ENCODE results near the gene TIRAP. TPM values are rescaled to one million over a fixed set of nuclear protein-coding genes. Genes with fewer than 3 reads are reported as not detected.
"Not testable (repeated sequence)": the region's sequence is repeated elsewhere in the genome, so short reads cannot be mapped to it uniquely, and the experiment has no call there.

The TIRAP gene, protein sequence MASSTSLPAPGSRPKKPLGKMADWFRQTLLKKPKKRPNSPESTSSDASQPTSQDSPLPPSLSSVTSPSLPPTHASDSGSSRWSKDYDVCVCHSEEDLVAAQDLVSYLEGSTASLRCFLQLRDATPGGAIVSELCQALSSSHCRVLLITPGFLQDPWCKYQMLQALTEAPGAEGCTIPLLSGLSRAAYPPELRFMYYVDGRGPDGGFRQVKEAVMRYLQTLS
- 16.6 and 18.3 TPM in 2 replicates for total RNA-seq

DNA sequence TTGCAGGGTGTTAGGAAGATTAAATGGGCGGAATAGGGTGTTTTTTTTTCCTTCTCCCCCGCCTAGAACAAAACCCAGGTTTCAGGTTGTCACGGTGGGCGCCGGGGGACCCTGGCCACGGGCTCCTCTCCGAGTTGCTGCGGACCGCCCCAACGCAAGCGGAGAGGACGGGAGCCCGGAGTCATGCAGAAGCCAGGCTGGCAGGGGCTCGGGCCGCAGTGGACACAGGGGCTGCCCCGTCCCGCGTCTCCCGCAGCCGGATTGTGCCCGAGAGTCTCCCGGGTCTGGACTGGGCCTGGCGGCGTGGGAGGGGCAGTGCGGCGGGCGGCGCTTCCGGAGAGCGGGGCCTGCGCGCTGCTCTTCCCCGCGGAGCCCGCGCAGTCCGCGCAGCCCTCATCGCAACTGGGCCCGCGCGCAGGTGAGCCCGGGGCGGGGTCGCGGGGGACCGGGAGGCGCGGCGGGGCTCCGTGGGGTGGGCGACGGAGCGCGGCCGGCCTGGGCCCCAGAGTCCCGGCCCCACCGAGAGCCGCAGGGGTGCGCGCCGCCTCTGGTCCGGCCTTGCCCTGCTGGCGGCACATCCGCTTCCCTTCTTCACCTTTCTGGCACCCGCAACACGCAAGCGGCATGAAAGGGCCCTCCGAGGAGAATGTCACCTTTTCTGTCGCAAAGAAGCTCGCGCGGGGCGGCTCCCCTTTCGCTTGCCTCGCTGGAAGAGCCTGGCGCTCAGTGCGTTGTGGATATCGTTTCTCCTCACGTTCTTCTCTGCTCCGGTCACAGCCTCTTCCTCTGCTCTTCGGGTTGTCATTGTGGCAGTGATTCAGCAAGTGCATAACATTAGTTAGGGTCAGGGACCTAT lies at the start of gene TIRAP:
Gene TIRAP (plus strand): TSS at position 358 of the 856 bp plus-strand sequence. CDS start 7,802 bp downstream, outside the sequence.
- peak; percentile 68 for DNase-seq
- Mint-ChIP-seq H3K27ac (peak within 1 kb of the TSS; percentile 93), H3K4me1 (peaks cover 40% of the 10 kb centered on the region), H3K27me3 (no peaks in the 10 kb centered on the region), H3K9me3 (no peaks in the 10 kb centered on the region), H3K4me3 (peak within 1 kb of the TSS; percentile 95), H3K36me3 (ENCODE audit: low read depth) (peaks cover 10% of the 10 kb centered on the region)
- ChIA-PET CTCF (interaction anchor here (1.0 kb wide), 1 partner anchor 27 kb away, joined by 3 read pairs; no protein-coding TSS in a partner anchor), POLR2A (interaction anchor here (0.6 to 5.3 kb wide), 9 partner anchors 10 to 72 kb away, joined by 3 to 84 read pairs (median 3); partner anchors contain the start of genes DCPS, FAM118B, FOXRED1 and RPUSD4)
- ATAC-seq (ENCODE audit: low read depth): peak; percentile 79
- TF ChIP-seq, protein P1, sequence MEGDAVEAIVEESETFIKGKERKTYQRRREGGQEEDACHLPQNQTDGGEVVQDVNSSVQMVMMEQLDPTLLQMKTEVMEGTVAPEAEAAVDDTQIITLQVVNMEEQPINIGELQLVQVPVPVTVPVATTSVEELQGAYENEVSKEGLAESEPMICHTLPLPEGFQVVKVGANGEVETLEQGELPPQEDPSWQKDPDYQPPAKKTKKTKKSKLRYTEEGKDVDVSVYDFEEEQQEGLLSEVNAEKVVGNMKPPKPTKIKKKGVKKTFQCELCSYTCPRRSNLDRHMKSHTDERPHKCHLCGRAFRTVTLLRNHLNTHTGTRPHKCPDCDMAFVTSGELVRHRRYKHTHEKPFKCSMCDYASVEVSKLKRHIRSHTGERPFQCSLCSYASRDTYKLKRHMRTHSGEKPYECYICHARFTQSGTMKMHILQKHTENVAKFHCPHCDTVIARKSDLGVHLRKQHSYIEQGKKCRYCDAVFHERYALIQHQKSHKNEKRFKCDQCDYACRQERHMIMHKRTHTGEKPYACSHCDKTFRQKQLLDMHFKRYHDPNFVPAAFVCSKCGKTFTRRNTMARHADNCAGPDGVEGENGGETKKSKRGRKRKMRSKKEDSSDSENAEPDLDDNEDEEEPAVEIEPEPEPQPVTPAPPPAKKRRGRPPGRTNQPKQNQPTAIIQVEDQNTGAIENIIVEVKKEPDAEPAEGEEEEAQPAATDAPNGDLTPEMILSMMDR (IDR thresholded peaks at IDR 0.05): no peak
- intact Hi-C loops (cut with micrococcal nuclease): loop anchor here (1.0 to 10.0 kb wide), 4 partner anchors 14 to 1328 kb away; partner anchors contain the start of genes CCDC15, DCPS, FAM118B and FOXRED1

DNA sequence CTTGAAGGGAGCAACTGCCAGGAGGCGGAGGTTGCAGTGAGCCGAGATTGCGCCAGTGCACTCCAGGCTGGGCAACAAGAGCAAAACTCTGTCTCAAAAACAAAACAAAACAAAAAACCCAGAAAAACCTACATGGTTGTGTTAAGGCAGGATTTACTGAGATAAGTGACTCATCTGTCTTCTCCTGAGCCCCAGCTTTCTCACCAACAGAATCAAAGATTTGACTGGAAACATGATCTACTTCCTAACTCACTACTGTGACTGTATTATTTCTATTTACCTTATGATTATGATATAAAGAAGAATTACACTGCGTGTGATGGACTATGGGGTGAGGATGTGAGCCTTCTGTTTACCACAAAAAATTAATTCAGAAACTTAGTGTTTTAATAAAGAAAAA lies 49.5 kb upstream of the TIRAP start:
- Mint-ChIP-seq H3K36me3 (ENCODE audit: low read depth) (peaks cover 35% of the 10 kb centered on the region), H3K27me3 (no peaks in the 10 kb centered on the region), H3K4me1 (no peaks in the 10 kb centered on the region), H3K4me3 (no peak overlapping the region), H3K9me3 (no peaks in the 10 kb centered on the region), H3K27ac (no peak overlapping the region)
- intact Hi-C loops (cut with micrococcal nuclease): no loop called here
- TF ChIP-seq, protein P1 (IDR thresholded peaks at IDR 0.05): no peak
- no peak for DNase-seq
- CTCF ChIA-PET: no interaction called here
- POLR2A ChIA-PET: no interaction called here
- ATAC-seq (ENCODE audit: low read depth): no peak

DNA sequence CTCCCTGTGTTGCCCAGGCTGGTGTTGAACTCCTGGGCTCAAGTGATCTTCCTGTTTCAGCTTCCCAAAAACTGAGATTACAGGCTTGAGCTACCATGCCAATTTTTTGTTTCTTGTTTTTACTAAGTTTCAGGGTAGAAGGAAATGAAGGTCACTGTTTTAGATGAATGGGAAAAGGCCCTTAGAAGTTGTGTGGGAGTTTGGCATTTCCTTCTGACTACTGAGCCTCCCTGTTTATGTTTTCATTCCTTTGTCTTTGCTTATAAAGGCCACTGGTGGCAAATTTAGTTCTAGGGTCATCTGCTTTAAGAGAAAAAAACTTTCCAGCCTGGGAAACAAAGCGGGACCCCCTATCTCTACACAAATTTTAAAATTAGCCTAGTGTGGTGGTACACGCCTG lies 36.3 kb upstream of the TIRAP start:
- TF ChIP-seq, protein P1 (IDR thresholded peaks at IDR 0.05): no peak
- no peaks in the 10 kb centered on the region for H3K27me3 Mint-ChIP-seq
- intact Hi-C loops (cut with micrococcal nuclease): no loop called here
- no peak overlapping the region for H3K27ac Mint-ChIP-seq
- no peaks in the 10 kb centered on the region for H3K9me3 Mint-ChIP-seq
- no peak overlapping the region for H3K4me3 Mint-ChIP-seq
- no peaks in the 10 kb centered on the region for H3K4me1 Mint-ChIP-seq
- no peak for ATAC-seq (ENCODE audit: low read depth)
- no peak for DNase-seq
- ChIA-PET POLR2A (no interaction called here), CTCF (no interaction called here)
- peaks cover 44% of the 10 kb centered on the region for H3K36me3 Mint-ChIP-seq (ENCODE audit: low read depth)

DNA sequence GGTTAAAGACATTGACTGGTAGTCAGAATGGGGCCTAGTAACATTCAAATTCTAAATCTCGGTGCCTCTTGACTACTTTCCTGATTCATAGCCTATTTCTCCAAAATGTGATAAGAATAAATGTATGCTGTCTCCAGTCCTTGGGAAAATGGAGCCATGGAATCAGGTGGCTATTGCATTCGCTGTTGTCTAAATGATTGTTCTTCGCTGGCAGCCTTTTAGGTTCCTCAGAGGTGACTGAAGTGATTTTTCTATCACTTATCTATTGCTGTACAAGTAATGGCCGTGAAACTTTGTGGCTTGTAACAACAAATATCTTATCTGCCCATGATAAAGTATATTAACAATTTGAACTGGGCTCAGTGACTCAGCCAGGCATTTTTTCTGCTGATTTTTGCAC lies 29.6 kb upstream of the TIRAP start:
- ChIA-PET CTCF (no interaction called here), POLR2A (no interaction called here)
- Mint-ChIP-seq H3K9me3 (no peaks in the 10 kb centered on the region), H3K4me1 (no peaks in the 10 kb centered on the region), H3K4me3 (no peak overlapping the region), H3K36me3 (ENCODE audit: low read depth) (peaks cover 43% of the 10 kb centered on the region), H3K27ac (no peak overlapping the region), H3K27me3 (no peaks in the 10 kb centered on the region)
- ATAC-seq (ENCODE audit: low read depth) (no peak), DNase-seq (no peak)
- intact Hi-C loops (cut with micrococcal nuclease): no loop called here
- TF ChIP-seq, protein P1 (IDR thresholded peaks at IDR 0.05): no peak

DNA sequence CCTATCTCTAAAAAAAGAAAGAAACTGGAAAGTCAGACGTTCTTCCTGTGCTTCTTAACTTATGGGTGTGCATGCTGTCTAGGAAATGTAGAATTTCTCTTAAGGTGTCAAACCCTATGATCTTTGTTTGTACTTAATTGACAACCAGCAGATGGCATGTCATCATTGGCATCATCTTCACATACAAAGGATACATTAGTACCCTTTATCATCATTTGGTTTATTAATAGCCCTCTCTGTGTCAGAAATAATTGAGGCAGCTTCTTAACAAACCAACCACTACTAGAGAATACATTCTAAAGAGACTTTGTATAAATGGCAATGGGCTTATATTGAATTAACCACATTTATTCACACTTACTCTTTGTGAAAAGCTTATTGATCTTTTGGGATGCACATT lies 28.1 kb upstream of the TIRAP start:
- ChIA-PET CTCF (no interaction called here), POLR2A (interaction anchor here (0.6 kb wide), 1 partner anchor 34 kb away, joined by 7 read pairs; no protein-coding TSS in a partner anchor)
- no peaks in the 10 kb centered on the region for H3K4me1 Mint-ChIP-seq
- H3K27ac Mint-ChIP-seq: no peak overlapping the region
- ATAC-seq (ENCODE audit: low read depth) (no peak), DNase-seq (no peak)
- H3K27me3 Mint-ChIP-seq: no peaks in the 10 kb centered on the region
- H3K4me3 Mint-ChIP-seq: no peak overlapping the region
- peaks cover 46% of the 10 kb centered on the region for H3K36me3 Mint-ChIP-seq (ENCODE audit: low read depth)
- intact Hi-C loops (cut with micrococcal nuclease): no loop called here
- TF ChIP-seq, protein P1 (IDR thresholded peaks at IDR 0.05): no peak
- H3K9me3 Mint-ChIP-seq: no peaks in the 10 kb centered on the region

DNA sequence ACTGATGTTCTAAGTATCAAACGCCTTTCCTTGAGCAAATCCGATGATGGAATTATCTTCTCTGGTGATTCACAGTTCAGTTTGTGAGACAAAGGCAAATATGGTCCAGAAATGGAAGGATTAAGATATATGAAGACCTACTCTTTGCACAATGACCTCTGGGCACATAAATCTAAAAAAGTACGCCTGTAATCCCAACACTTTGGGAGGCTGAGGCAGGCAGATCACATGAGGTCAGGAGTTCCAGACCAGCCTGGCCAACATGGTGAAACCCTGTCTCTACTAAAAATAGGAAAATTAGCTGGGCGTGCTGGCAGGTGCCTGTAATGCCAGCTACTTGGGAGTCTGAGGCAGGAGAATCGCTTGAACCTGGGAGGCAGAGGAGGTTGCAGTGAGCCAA lies 27.4 kb upstream of the TIRAP start:
- POLR2A ChIA-PET; H3K4me1 Mint-ChIP-seq; H3K27me3 Mint-ChIP-seq; ATAC-seq (ENCODE audit: low read depth); DNase-seq; H3K9me3 Mint-ChIP-seq; CTCF ChIA-PET; intact Hi-C loops (cut with micrococcal nuclease); H3K4me3 Mint-ChIP-seq; H3K27ac Mint-ChIP-seq: not testable (repeated sequence)
- H3K36me3 Mint-ChIP-seq (ENCODE audit: low read depth): peaks cover 46% of the 10 kb centered on the region
